Measurements from ENCODE around the gene ARNT2. TPM values are rescaled to one million over a fixed set of nuclear protein-coding genes. Genes with fewer than 3 reads are reported as not detected.

The ARNT2 gene
- total and polyA plus RNA-seq, 3 donors from 2014 or later = 34.3 to 58.7 (median 50.2) TPM

- TF ChIP-seq CTCF (IDR thresholded peaks at IDR 0.05) (no peak), POLR2A (IDR thresholded peaks at IDR 0.05) (no peak)
- Histone ChIP-seq H3K27ac (no peak overlapping the region), H3K4me3 (no peak overlapping the region), H3K4me1 (no peaks in the 10 kb centered on the region), H3K36me3 (ENCODE audit: low read depth, missing control alignments) (no peaks in the 10 kb centered on the region), H3K9me3 (no peaks in the 10 kb centered on the region), H3K27me3 (no peaks in the 10 kb centered on the region)
- DNase-seq = no peak
- intact Hi-C loops (cut with DNase I; ENCODE audit: low total_unique reads) = no loop called here
- WGBS, 2 donors = 75 to 84% methylated on average over 3 of the region's 3 CpGs
These were observed 180.9 kb downstream of the ARNT2 start for GRCh38 chr15:80584973-80585525.

- no peaks in the 10 kb centered on the region for H3K4me1 ChIP-seq
- no peak for DNase-seq
- no peaks in the 10 kb centered on the region for H3K9me3 ChIP-seq
- no peaks in the 10 kb centered on the region for H3K36me3 ChIP-seq (ENCODE audit: low read depth, missing control alignments)
- WGBS, 2 donors = 93% methylated on average over 6 of the region's 6 CpGs
- H3K27me3 ChIP-seq = no peaks in the 10 kb centered on the region
- no peak overlapping the region for H3K27ac ChIP-seq
- H3K4me3 ChIP-seq = no peak overlapping the region
- intact Hi-C loops (cut with DNase I; ENCODE audit: low total_unique reads) = no loop called here
- no peak for TF ChIP-seq CTCF (IDR thresholded peaks at IDR 0.05)
- no peak for TF ChIP-seq POLR2A (IDR thresholded peaks at IDR 0.05)
These were observed 181.4 kb downstream of the ARNT2 start for GRCh38 chr15:80585544-80586018.

- no peak for TF ChIP-seq POLR2A (IDR thresholded peaks at IDR 0.05)
- 92% methylated on average over 4 of the region's 4 CpGs for WGBS, 2 donors
- no peaks in the 10 kb centered on the region for H3K27me3 ChIP-seq
- no peaks in the 10 kb centered on the region for H3K9me3 ChIP-seq
- no peak overlapping the region for H3K27ac ChIP-seq
- H3K4me3 ChIP-seq = no peak overlapping the region
- intact Hi-C loops (cut with DNase I; ENCODE audit: low total_unique reads) = no loop called here
- DNase-seq = no peak
- H3K4me1 ChIP-seq = no peaks in the 10 kb centered on the region
- no peaks in the 10 kb centered on the region for H3K36me3 ChIP-seq (ENCODE audit: low read depth, missing control alignments)
These were observed 182.0 kb downstream of the ARNT2 start for GRCh38 chr15:80586161-80586560.

- no peaks in the 10 kb centered on the region for H3K9me3 ChIP-seq
- no peak for TF ChIP-seq CTCF (IDR thresholded peaks at IDR 0.05)
- TF ChIP-seq POLR2A (IDR thresholded peaks at IDR 0.05) = no peak
- intact Hi-C loops (cut with DNase I; ENCODE audit: low total_unique reads) = no loop called here
- no peak overlapping the region for H3K4me3 ChIP-seq
- 81 to 90% methylated on average over 2 of the region's 2 CpGs for WGBS, 2 donors
- no peak overlapping the region for H3K27ac ChIP-seq
- no peaks in the 10 kb centered on the region for H3K27me3 ChIP-seq
- no peaks in the 10 kb centered on the region for H3K4me1 ChIP-seq
- DNase-seq = no peak
- no peaks in the 10 kb centered on the region for H3K36me3 ChIP-seq (ENCODE audit: low read depth, missing control alignments)
These were observed 182.8 kb downstream of the ARNT2 start for GRCh38 chr15:80587007-80587406.

GRCh38 chr15:80587816-80588456 is 183.8 kb downstream of the ARNT2 start:
- Histone ChIP-seq H3K27ac (no peak overlapping the region), H3K27me3 (no peaks in the 10 kb centered on the region), H3K4me1 (no peaks in the 10 kb centered on the region), H3K4me3 (no peak overlapping the region), H3K36me3 (ENCODE audit: low read depth, missing control alignments) (no peaks in the 10 kb centered on the region), H3K9me3 (no peaks in the 10 kb centered on the region)
- no peak for DNase-seq
- TF ChIP-seq CTCF (IDR thresholded peaks at IDR 0.05) = no peak
- TF ChIP-seq POLR2A (IDR thresholded peaks at IDR 0.05) = no peak
- 87 to 88% methylated on average over 8 of the region's 8 CpGs for WGBS, 2 donors
- intact Hi-C loops (cut with DNase I; ENCODE audit: low total_unique reads) = no loop called here

Data from testis (tissue), 3 donors.